ENCODE data around the gene TFF1.

Gene TFF1

GRCh38 chr21:42312626-42313104, 53.7 kb downstream of the TFF1 start:
- Histone ChIP-seq H3K36me3 (ENCODE audit: insufficient read depth, low read length) (no peaks in the 10 kb centered on the region), H3K4me1 (ENCODE audit: insufficient read depth, low read length, severe bottlenecking) (no peaks in the 10 kb centered on the region), H3K4me2 (ENCODE audit: low read length) (no peak overlapping the region), H3K9me2 (ENCODE audit: low read depth, low read length) (no peaks in the 10 kb centered on the region), H3K9me3 (ENCODE audit: low read length) (no peaks in the 10 kb centered on the region), H3K9ac (ENCODE audit: low read length) (no peak overlapping the region), H3K4me3 (ENCODE audit: low read depth, low read length, poor library complexity, severe bottlenecking) (no peak overlapping the region), H3K79me2 (ENCODE audit: insufficient read depth, low read length) (no peaks in the 10 kb centered on the region), H3K27me3 (ENCODE audit: insufficient read depth, low read length) (0 out of 2 replicates have a peak, but pooled peaks cover 6% of the 10 kb centered on the region), H4K20me1 (ENCODE audit: insufficient read depth, low read length) (no peaks in the 10 kb centered on the region), H3F3A (ENCODE audit: insufficient read depth, low read length) (no peaks in the 10 kb centered on the region), H3K27ac (ENCODE audit: low read depth, low read length, poor library complexity, severe bottlenecking) (no peak overlapping the region), H2AFZ (ENCODE audit: low read length) (no peak overlapping the region)
- TF ChIP-seq EZH2 (IDR thresholded peaks at IDR 0.05; ENCODE audit: borderline replicate concordance, low read length) (no peak), CTCF (IDR thresholded peaks at IDR 0.05; ENCODE audit: low read length) (no peak)

Measured in OCI-LY1 (cell line).